ENCODE data around the gene CERS1. TPM values are rescaled to one million over a fixed set of nuclear protein-coding genes. Genes with fewer than 3 reads are reported as not detected.
A peak's percentile ranks its signal among the peaks of the same experiment; 100 is the strongest.

The CERS1 gene, protein sequence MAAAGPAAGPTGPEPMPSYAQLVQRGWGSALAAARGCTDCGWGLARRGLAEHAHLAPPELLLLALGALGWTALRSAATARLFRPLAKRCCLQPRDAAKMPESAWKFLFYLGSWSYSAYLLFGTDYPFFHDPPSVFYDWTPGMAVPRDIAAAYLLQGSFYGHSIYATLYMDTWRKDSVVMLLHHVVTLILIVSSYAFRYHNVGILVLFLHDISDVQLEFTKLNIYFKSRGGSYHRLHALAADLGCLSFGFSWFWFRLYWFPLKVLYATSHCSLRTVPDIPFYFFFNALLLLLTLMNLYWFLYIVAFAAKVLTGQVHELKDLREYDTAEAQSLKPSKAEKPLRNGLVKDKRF
- 0.29 and 0.36 TPM in 2 replicates for total RNA-seq

- Histone ChIP-seq H3K79me2 (ENCODE audit: insufficient read depth, low read length) (no peaks in the 10 kb centered on the region), H3K4me1 (ENCODE audit: insufficient read depth, low read length) (no peaks in the 10 kb centered on the region), H3K27me3 (ENCODE audit: insufficient read depth, low read length) (peaks cover 18% of the 10 kb centered on the region), H4K20me1 (ENCODE audit: insufficient read depth, low read length) (peaks cover 4% of the 10 kb centered on the region), H2AFZ (ENCODE audit: low read length) (no peak within 1 kb of the TSS), H3K4me2 (ENCODE audit: insufficient read depth, low read length) (peak within 1 kb of the TSS; percentile 70), H3K27ac (ENCODE audit: low read depth, low read length) (no peak within 1 kb of the TSS), H3K36me3 (ENCODE audit: insufficient read depth, low read length) (peaks cover 4% of the 10 kb centered on the region), H3K9me3 (ENCODE audit: low read depth, low read length) (no peaks in the 10 kb centered on the region), H3K4me3 (ENCODE audit: insufficient read depth, low read length) (peak within 1 kb of the TSS; percentile 63)
- TF ChIP-seq CTCF (IDR thresholded peaks at IDR 0.05; ENCODE audit: extremely low read depth, low read depth, low read length): no peak
- DNase-seq (ENCODE audit: insufficient read length, low spot score, missing footprints): peak; percentile 94
Observed at GRCh38 chr19:18895824-18896341, at the start of gene CERS1. TSS of gene CERS1 (minus strand) at chr19:18896158. CDS start at chr19:18896072, 86 bp downstream.

- H3K4me2 ChIP-seq (ENCODE audit: insufficient read depth, low read length): no peak overlapping the region
- no peaks in the 10 kb centered on the region for H3K9me3 ChIP-seq (ENCODE audit: low read depth, low read length)
- H2AFZ ChIP-seq (ENCODE audit: low read length): no peak overlapping the region
- no peaks in the 10 kb centered on the region for H3K27me3 ChIP-seq (ENCODE audit: insufficient read depth, low read length)
- no peaks in the 10 kb centered on the region for H4K20me1 ChIP-seq (ENCODE audit: insufficient read depth, low read length)
- no peak for TF ChIP-seq CTCF (IDR thresholded peaks at IDR 0.05; ENCODE audit: extremely low read depth, low read depth, low read length)
- H3K27ac ChIP-seq (ENCODE audit: low read depth, low read length): no peak overlapping the region
- no peak overlapping the region for H3K4me3 ChIP-seq (ENCODE audit: insufficient read depth, low read length)
- H3K79me2 ChIP-seq (ENCODE audit: insufficient read depth, low read length): peaks cover 9% of the 10 kb centered on the region
- peaks cover 4% of the 10 kb centered on the region for H3K36me3 ChIP-seq (ENCODE audit: insufficient read depth, low read length)
- DNase-seq (ENCODE audit: insufficient read length, low spot score, missing footprints): peak; percentile 18
- H3K4me1 ChIP-seq (ENCODE audit: insufficient read depth, low read length): peaks cover 4% of the 10 kb centered on the region
Observed at GRCh38 chr19:18945297-18945696, 49.3 kb upstream of the CERS1 start.

DNA sequence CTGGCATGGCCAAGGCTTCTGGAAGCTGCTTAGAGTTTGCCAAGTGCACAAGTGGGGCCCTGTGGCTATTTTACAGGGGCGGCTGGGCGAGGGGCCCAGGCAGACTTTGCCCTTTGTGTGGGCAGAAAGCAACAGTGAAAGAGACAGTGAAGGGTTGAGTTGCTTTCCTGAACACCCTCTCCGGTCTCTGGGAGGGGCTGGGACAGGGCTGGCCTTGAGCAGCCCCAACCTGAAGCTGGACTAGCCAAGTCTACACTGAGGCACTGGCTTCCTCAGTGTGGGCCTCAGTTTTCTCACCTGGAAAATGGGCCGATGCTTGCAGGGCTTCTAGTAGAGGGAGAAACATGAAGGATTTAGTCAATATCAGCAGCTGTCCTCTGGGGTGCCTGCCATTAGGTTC lies 47.5 kb upstream of the CERS1 start:
- Histone ChIP-seq H3K36me3 (ENCODE audit: insufficient read depth, low read length) (peaks cover 7% of the 10 kb centered on the region), H3K27me3 (ENCODE audit: insufficient read depth, low read length) (no peaks in the 10 kb centered on the region), H3K4me2 (ENCODE audit: insufficient read depth, low read length) (no peak overlapping the region), H3K27ac (ENCODE audit: low read depth, low read length) (no peak overlapping the region), H3K9me3 (ENCODE audit: low read depth, low read length) (no peaks in the 10 kb centered on the region), H3K79me2 (ENCODE audit: insufficient read depth, low read length) (peaks cover 27% of the 10 kb centered on the region), H2AFZ (ENCODE audit: low read length) (no peak overlapping the region), H3K4me1 (ENCODE audit: insufficient read depth, low read length) (peaks cover 7% of the 10 kb centered on the region), H3K4me3 (ENCODE audit: insufficient read depth, low read length) (no peak overlapping the region), H4K20me1 (ENCODE audit: insufficient read depth, low read length) (no peaks in the 10 kb centered on the region)
- no peak for DNase-seq (ENCODE audit: insufficient read length, low spot score, missing footprints)
- no peak for TF ChIP-seq CTCF (IDR thresholded peaks at IDR 0.05; ENCODE audit: extremely low read depth, low read depth, low read length)

- peaks cover 32% of the 10 kb centered on the region for H3K79me2 ChIP-seq (ENCODE audit: insufficient read depth, low read length)
- no peaks in the 10 kb centered on the region for H3K27me3 ChIP-seq (ENCODE audit: insufficient read depth, low read length)
- no peak overlapping the region for H3K4me3 ChIP-seq (ENCODE audit: insufficient read depth, low read length)
- no peak overlapping the region for H3K4me2 ChIP-seq (ENCODE audit: insufficient read depth, low read length)
- no peak overlapping the region for H3K27ac ChIP-seq (ENCODE audit: low read depth, low read length)
- no peaks in the 10 kb centered on the region for H3K9me3 ChIP-seq (ENCODE audit: low read depth, low read length)
- peaks cover 14% of the 10 kb centered on the region for H3K36me3 ChIP-seq (ENCODE audit: insufficient read depth, low read length)
- peak; percentile 50 for DNase-seq (ENCODE audit: insufficient read length, low spot score, missing footprints)
- H2AFZ ChIP-seq (ENCODE audit: low read length): no peak overlapping the region
- H4K20me1 ChIP-seq (ENCODE audit: insufficient read depth, low read length): peaks cover 4% of the 10 kb centered on the region
- H3K4me1 ChIP-seq (ENCODE audit: insufficient read depth, low read length): peaks cover 7% of the 10 kb centered on the region
- no peak for TF ChIP-seq CTCF (IDR thresholded peaks at IDR 0.05; ENCODE audit: extremely low read depth, low read depth, low read length)
Observed at GRCh38 chr19:18942692-18943091, 46.7 kb upstream of the CERS1 start.

Measured in osteoblast (primary cell).